Nephron (organoid): Measurements from ENCODE around the gene TNNI3K.

ENCODE experiments used
- H3K27ac Mint-ChIP-seq, 3 experiments: 2 replicates each; pipeline ENCODE4 v1.8.0; 2020; ENCODE audit warnings: mixed read lengths in 3 of 3, mild to moderate bottlenecking in 2 of 3, moderate library complexity in 1 of 3
- H3K27me3 Mint-ChIP-seq: 2 replicates; pipeline ENCODE4 v1.8.0; 2021; ENCODE audit warnings: low read depth, mild to moderate bottlenecking, moderate library complexity, mixed read lengths
- H3K36me3 Mint-ChIP-seq: 2 replicates; pipeline ENCODE4 v1.8.0; 2020; ENCODE audit warnings: low read depth, mixed read lengths
- H3K4me1 Mint-ChIP-seq: 2 replicates; pipeline ENCODE4 v1.8.0; 2020; ENCODE audit warnings: mixed read lengths
- H3K4me3 Mint-ChIP-seq, 3 experiments: 2 replicates each; pipeline ENCODE4 v1.8.0; 2020; ENCODE audit warnings: mild to moderate bottlenecking in 3 of 3, mixed read lengths in 3 of 3, moderate library complexity in 2 of 3
- H3K9me3 Mint-ChIP-seq: 2 replicates; pipeline ENCODE4 v1.8.0; 2020; ENCODE audit warnings: mixed read lengths
- CTCF ChIP-seq, 3 experiments: fragments of 200-600 bp; sonication (generic); IDR thresholded peaks; one replicate each; pipeline ENCODE4 v1.5.0; 2021; ENCODE audit warnings: antibody characterized with exemption in 3 of 3; ENCODE audit not compliant: unreplicated experiment in 3 of 3

The TNNI3K gene

DNA sequence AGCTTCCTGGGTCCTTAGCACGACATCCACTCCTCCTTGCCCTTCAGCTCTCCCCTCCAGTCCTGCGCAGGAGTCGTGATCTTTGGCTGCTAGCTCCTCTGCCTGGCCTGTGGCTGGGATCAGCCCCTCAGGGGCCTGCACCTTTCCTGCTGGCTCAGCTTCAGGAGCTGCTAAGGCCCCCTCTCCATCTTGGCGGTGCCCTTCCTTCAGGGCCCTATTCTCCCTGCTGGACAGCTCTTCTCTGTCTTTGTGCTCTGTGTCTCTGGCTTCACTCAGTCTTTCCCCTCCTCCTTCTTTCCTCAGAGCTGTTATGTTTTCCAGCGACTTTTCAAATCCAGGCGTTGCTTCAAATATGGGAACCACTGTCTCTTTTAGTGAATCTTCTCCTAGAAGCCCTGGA, 336.7 kb downstream of the TNNI3K start:
- H3K27ac Mint-ChIP-seq: no peak overlapping the region
- H3K4me3 Mint-ChIP-seq: no peak overlapping the region
- no peak for TF ChIP-seq CTCF (IDR thresholded peaks at IDR 0.05; ENCODE audit: unreplicated experiment in 3 of 3)
- no peaks in the 10 kb centered on the region for H3K36me3 Mint-ChIP-seq
- no peaks in the 10 kb centered on the region for H3K9me3 Mint-ChIP-seq
- no peaks in the 10 kb centered on the region for H3K27me3 Mint-ChIP-seq
- H3K4me1 Mint-ChIP-seq: peaks cover 16% of the 10 kb centered on the region

- TF ChIP-seq CTCF (IDR thresholded peaks at IDR 0.05; ENCODE audit: unreplicated experiment in 3 of 3): no peak
- no peaks in the 10 kb centered on the region for H3K27me3 Mint-ChIP-seq
- no peaks in the 10 kb centered on the region for H3K9me3 Mint-ChIP-seq
- H3K36me3 Mint-ChIP-seq: no peaks in the 10 kb centered on the region
- H3K4me3 Mint-ChIP-seq: no peak overlapping the region
- H3K27ac Mint-ChIP-seq: no peak overlapping the region
- no peaks in the 10 kb centered on the region for H3K4me1 Mint-ChIP-seq
Observed at GRCh38 chr1:74578101-74578500, 342.9 kb downstream of the TNNI3K start.

GRCh38 chr1:74579425-74579824, 344.2 kb downstream of the TNNI3K start:
- H3K27ac Mint-ChIP-seq: no peak overlapping the region
- H3K36me3 Mint-ChIP-seq: no peaks in the 10 kb centered on the region

DNA sequence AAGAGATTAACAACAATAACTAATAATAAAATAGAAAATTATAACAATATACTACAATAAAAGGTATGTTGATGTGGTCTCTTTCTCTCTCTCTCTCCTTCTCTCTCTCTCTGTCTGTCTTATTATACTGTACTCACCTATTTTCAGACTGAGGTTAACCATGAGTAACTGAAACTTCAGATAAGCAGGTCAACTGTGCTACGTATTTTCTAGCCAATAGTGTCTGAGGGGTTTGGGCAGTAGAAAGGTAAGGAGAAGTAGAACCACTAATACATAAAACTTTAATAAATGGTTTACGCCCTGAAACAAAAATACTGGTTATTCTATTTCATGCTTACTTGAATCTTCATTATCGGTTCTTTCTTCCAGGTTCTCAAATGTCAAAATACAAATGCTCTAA, 348.2 kb downstream of the TNNI3K start:
- no peaks in the 10 kb centered on the region for H3K9me3 Mint-ChIP-seq
- H3K27ac Mint-ChIP-seq: no peak overlapping the region
- no peak overlapping the region for H3K4me3 Mint-ChIP-seq
- no peaks in the 10 kb centered on the region for H3K36me3 Mint-ChIP-seq
- H3K27me3 Mint-ChIP-seq: no peaks in the 10 kb centered on the region
- TF ChIP-seq CTCF (IDR thresholded peaks at IDR 0.05; ENCODE audit: unreplicated experiment in 3 of 3): no peak
- H3K4me1 Mint-ChIP-seq: no peaks in the 10 kb centered on the region

More at GRCh38 chr1:74579425-74579824, 344.2 kb downstream of the TNNI3K start:
- H3K9me3 Mint-ChIP-seq: no peaks in the 10 kb centered on the region
- H3K4me3 Mint-ChIP-seq: no peak overlapping the region
- no peaks in the 10 kb centered on the region for H3K27me3 Mint-ChIP-seq
- no peaks in the 10 kb centered on the region for H3K4me1 Mint-ChIP-seq
- TF ChIP-seq CTCF (IDR thresholded peaks at IDR 0.05; ENCODE audit: unreplicated experiment in 3 of 3): no peak

- Mint-ChIP-seq H3K4me1 (no peaks in the 10 kb centered on the region), H3K4me3 (no peak overlapping the region), H3K27me3 (no peaks in the 10 kb centered on the region), H3K9me3 (no peaks in the 10 kb centered on the region), H3K36me3 (no peaks in the 10 kb centered on the region), H3K27ac (no peak overlapping the region)
- TF ChIP-seq CTCF (IDR thresholded peaks at IDR 0.05; ENCODE audit: unreplicated experiment in 3 of 3): no peak
Observed at GRCh38 chr1:74584185-74584584, 349.0 kb downstream of the TNNI3K start.

DNA sequence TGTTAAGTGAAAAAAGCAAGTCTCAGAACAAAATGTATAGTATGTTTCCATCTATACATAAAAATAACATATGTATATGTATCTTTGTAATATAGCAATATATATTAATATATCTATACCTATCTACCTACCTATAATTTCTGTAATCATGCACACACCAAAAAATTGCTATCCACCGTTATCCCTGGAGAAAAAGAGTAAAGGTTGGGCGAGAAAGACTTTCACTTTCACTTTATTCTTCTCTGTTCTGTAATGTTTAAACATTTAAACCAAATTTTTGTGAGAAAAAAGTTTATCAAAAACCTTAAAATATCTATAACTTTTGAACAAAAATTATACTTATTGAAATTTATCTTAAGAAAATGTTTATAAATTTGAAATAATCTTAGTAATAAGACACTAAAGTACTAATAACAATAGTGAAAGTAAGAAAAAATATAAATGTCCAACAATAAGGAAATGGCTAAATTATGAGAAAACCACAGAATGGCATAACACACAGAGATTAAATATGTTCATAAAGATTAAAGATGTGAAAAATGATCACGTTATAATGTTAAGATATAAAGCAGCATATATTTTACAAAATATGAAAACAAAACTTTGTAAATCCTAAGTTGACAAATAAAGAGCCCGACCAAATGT, 351.2 kb downstream of the TNNI3K start:
- no peaks in the 10 kb centered on the region for H3K9me3 Mint-ChIP-seq
- TF ChIP-seq CTCF (IDR thresholded peaks at IDR 0.05; ENCODE audit: unreplicated experiment in 3 of 3): no peak
- no peak overlapping the region for H3K4me3 Mint-ChIP-seq
- H3K27me3 Mint-ChIP-seq: no peaks in the 10 kb centered on the region
- H3K4me1 Mint-ChIP-seq: no peaks in the 10 kb centered on the region
- no peaks in the 10 kb centered on the region for H3K36me3 Mint-ChIP-seq
- no peak overlapping the region for H3K27ac Mint-ChIP-seq
